ENCODE measurements around the gene LRRC10B.

Gene LRRC10B

GRCh38 chr11:61510166-61510919, 1.8 kb downstream of the LRRC10B start:
- DNase-seq: no peak

GRCh38 chr11:61510974-61511373, 2.4 kb downstream of the LRRC10B start:
- no peak for DNase-seq

- no peak for DNase-seq
These were observed 2.8 kb downstream of the LRRC10B start for GRCh38 chr11:61511383-61511782.

- no peak for DNase-seq
These were observed 3.9 kb downstream of the LRRC10B start for GRCh38 chr11:61512435-61512834.

GRCh38 chr11:61513143-61513765, 4.7 kb downstream of the LRRC10B start:
- no peak for DNase-seq

- no peak for DNase-seq
These were observed 5.7 kb downstream of the LRRC10B start for GRCh38 chr11:61514050-61514917.

GRCh38 chr11:61515686-61516085, 7.1 kb downstream of the LRRC10B start:
- DNase-seq: no peak

- no peak for DNase-seq
These were observed 7.6 kb downstream of the LRRC10B start for GRCh38 chr11:61516191-61516590.

GRCh38 chr11:61516675-61517572, 8.4 kb downstream of the LRRC10B start:
- peak; percentile 17 for DNase-seq

- no peak for DNase-seq
These were observed 9.7 kb downstream of the LRRC10B start for GRCh38 chr11:61518032-61518795.

GRCh38 chr11:61522881-61523280, 14.3 kb downstream of the LRRC10B start:
- DNase-seq: no peak

- no peak for DNase-seq
These were observed 15.9 kb downstream of the LRRC10B start for GRCh38 chr11:61524446-61524845.

- DNase-seq: no peak
These were observed 16.5 kb downstream of the LRRC10B start for GRCh38 chr11:61524963-61525587.

GRCh38 chr11:61526229-61526628, 17.7 kb downstream of the LRRC10B start:
- DNase-seq: no peak

GRCh38 chr11:61526956-61527731, 18.6 kb downstream of the LRRC10B start:
- no peak for DNase-seq

GRCh38 chr11:61528114-61528513, 19.6 kb downstream of the LRRC10B start:
- no peak for DNase-seq

GRCh38 chr11:61529537-61530225, 21.1 kb downstream of the LRRC10B start:
- no peak for DNase-seq

- no peak for DNase-seq
These were observed 22.5 kb downstream of the LRRC10B start for GRCh38 chr11:61531044-61531443.
